ENCODE results near the gene SIM2.

GRCh38 chr21:36773995-36774394 is 75.1 kb downstream of the SIM2 start:
- TF ChIP-seq, protein P1, sequence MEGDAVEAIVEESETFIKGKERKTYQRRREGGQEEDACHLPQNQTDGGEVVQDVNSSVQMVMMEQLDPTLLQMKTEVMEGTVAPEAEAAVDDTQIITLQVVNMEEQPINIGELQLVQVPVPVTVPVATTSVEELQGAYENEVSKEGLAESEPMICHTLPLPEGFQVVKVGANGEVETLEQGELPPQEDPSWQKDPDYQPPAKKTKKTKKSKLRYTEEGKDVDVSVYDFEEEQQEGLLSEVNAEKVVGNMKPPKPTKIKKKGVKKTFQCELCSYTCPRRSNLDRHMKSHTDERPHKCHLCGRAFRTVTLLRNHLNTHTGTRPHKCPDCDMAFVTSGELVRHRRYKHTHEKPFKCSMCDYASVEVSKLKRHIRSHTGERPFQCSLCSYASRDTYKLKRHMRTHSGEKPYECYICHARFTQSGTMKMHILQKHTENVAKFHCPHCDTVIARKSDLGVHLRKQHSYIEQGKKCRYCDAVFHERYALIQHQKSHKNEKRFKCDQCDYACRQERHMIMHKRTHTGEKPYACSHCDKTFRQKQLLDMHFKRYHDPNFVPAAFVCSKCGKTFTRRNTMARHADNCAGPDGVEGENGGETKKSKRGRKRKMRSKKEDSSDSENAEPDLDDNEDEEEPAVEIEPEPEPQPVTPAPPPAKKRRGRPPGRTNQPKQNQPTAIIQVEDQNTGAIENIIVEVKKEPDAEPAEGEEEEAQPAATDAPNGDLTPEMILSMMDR (IDR thresholded peaks at IDR 0.05) = no peak
- TF ChIP-seq POLR2A (IDR thresholded peaks at IDR 0.05) (no peak), EP300 (IDR thresholded peaks at IDR 0.05) (no peak)
